Vagina (tissue), 2 donors: ENCODE measurements around the gene ATP8B3.

Experiments used
- POLR2A ChIP-seq, 2 donors: fragments of 450-650 bp; IDR thresholded peaks; one replicate each; pipeline ENCODE4 v1.6.1; 2017; ENCODE audit warnings: antibody characterized with exemption in 2 of 2, mild to moderate bottlenecking in 2 of 2, moderate library complexity in 2 of 2
- POLR2AphosphoS5 ChIP-seq, 2 donors: sonication (generic); formaldehyde crosslinking; IDR thresholded peaks; one replicate each; pipeline ENCODE4 v1.9.0; 2017; ENCODE audit warnings: antibody characterized with exemption in 2 of 2, mild to moderate bottlenecking in 2 of 2, low read depth in 1 of 2; ENCODE audit not compliant: insufficient read depth in 1 of 2
- TF ChIP-seq, protein P1 (sequence below), 3 experiments: fragments of 450-650 bp in 2 of 3; fragments of 200-600 bp in 1 of 3; sonication (generic) in 1 of 3; IDR thresholded peaks; one replicate each; pipeline ENCODE4 v1.5.1; 2017 to 2019; ENCODE audit warnings: antibody characterized with exemption in 3 of 3, mild to moderate bottlenecking in 2 of 3, moderate library complexity in 2 of 3

DNA sequence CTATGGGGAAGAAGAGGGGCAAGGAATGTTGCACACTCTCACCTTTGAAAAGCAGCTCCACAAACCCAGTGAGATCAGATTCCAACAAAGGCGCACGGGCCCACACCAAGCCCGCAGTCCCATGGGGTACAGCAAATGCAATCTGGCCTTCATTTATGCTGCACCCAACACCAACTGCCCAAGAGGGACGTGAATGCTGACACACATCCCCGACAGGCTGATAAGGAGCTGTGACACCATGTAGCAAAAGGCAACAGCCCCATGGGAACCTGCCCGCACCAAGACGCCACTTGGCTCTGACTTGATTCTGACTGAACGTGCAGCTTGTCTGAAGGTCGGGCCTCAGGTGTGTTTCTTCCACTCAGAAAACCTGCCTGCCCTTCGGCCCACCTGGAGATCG is 18.9 kb upstream of the ATP8B3 start:
- TF ChIP-seq, protein P1, sequence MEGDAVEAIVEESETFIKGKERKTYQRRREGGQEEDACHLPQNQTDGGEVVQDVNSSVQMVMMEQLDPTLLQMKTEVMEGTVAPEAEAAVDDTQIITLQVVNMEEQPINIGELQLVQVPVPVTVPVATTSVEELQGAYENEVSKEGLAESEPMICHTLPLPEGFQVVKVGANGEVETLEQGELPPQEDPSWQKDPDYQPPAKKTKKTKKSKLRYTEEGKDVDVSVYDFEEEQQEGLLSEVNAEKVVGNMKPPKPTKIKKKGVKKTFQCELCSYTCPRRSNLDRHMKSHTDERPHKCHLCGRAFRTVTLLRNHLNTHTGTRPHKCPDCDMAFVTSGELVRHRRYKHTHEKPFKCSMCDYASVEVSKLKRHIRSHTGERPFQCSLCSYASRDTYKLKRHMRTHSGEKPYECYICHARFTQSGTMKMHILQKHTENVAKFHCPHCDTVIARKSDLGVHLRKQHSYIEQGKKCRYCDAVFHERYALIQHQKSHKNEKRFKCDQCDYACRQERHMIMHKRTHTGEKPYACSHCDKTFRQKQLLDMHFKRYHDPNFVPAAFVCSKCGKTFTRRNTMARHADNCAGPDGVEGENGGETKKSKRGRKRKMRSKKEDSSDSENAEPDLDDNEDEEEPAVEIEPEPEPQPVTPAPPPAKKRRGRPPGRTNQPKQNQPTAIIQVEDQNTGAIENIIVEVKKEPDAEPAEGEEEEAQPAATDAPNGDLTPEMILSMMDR (IDR thresholded peaks at IDR 0.05), result no peak
- no peak for TF ChIP-seq POLR2A (IDR thresholded peaks at IDR 0.05)
- no peak for TF ChIP-seq POLR2AphosphoS5 (IDR thresholded peaks at IDR 0.05; ENCODE audit: insufficient read depth in 1 of 2, low read depth in 1 of 2)
